GM18511 (cell line): Measurements from ENCODE around the gene SAMD3.
"Not testable (repeated sequence)": the region's sequence is repeated elsewhere in the genome, so short reads cannot be mapped to it uniquely, and the experiment has no call there.

Source experiments
- ATAC-seq: cut with Tn5 transposase; IDR thresholded peaks from one replicate; pipeline ENCODE4 v1.9.1; 2021; ENCODE audit warnings: mild to moderate bottlenecking, moderate library complexity; ENCODE audit not compliant: unreplicated experiment

The SAMD3 gene

DNA sequence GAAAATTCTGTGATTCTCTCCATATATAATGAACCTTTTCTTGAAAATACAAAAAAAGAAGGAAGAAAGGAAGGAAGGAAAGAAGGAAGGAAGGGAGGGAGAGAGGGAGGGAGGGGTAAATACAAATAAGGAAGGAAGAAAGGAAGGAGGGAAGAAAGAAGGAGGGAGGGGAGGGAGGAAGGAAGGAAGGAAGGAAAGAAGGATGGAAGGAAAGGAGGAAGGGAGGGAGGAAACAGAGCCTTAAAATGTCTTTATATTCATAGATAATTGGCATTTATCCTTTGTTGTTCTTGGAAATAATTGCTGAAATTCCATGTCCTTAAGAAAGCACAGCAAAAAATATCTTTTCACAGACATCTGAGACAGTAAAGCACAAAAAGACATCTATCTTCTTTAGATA is 40.3 kb downstream of the SAMD3 start:
- no peak for ATAC-seq

DNA sequence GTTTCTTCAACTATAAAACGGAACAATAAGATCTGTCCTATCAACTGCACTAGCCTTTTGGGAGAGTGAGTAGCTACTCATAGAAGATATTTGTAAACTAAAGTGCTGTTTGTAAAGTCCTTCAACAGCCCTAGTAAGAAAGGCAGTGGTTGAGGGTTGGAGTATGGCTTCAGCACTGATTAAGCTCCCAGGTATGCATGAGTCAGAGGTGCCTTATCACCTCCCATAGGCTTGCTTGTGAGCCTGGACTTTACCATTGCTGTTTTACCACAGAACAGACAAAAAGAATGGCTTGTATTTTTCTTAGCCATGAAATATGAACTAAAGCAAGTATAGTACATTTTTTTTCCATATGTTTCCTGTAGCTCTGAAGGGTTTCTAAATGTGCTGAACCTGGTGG is 44.1 kb downstream of the SAMD3 start:
- no peak for ATAC-seq

DNA sequence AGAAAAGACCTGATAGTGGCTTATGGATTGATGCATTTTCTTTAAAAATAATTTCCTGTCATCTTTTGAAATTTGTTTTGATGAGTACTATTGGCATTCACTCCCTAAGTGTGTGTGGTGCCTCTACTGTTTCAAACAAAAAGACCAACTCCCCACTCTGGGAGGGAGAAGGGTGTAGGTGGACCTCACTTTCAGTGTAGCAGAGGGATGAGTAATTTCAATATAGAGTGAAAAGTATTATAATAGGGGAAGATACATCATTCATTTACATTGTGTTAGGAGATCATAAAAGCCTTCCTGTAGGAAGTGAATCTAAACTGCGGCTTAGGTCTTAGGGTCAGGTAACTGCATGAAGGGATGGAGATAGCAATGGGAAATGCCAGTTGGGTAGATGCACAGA is 46.4 kb downstream of the SAMD3 start:
- ATAC-seq, result no peak

DNA sequence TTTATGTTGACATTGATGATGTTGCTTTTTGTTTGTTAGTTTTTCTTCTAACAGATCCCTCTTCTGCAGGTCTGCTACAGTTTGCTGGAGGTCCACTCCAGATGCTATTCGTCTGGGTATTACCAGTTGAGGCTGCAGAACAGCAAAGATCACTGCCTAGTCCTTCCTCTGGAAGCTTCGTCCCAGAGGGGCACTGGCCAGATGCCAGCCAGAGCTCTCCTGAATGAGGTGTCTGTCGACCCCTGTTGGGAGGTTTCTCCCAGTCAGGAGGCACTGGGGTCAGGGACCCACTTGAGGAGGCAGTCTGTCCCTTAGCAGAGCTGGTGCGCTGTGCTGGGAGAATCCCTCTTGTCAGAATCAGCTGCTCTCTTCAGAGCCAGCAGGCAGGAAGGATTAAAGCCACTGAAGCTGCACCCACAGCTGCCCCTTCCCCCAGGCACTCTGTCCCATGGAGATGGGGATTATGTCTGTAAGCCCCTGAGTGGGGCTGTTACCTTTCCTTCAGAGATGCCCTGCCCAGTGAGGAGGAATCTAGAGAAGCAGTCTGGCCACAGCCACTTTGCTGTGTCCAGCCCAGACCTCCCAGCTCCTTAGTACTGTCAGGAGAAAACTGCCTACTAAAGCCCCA is 49.3 kb downstream of the SAMD3 start:
- ATAC-seq, result not testable (repeated sequence)

DNA sequence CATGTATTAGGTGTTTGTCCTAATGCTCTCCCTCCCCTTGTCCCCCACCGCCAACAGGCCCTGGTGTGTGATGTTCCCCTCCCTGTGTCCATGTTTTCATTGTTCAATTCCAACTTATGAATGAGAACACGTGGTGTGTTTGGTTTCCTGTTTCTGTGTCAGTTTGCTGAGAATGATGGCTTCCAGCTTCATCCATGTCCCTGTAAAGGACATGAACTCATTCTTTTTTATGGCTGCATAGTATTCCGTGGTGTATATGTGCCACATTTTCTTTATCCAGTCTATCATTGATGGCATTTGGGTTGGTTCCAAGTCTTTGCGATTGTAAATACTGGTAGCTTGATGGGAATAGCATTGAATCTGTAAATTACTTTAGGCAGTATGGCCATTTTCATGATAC is 52.6 kb downstream of the SAMD3 start:
- not testable (repeated sequence) for ATAC-seq

DNA sequence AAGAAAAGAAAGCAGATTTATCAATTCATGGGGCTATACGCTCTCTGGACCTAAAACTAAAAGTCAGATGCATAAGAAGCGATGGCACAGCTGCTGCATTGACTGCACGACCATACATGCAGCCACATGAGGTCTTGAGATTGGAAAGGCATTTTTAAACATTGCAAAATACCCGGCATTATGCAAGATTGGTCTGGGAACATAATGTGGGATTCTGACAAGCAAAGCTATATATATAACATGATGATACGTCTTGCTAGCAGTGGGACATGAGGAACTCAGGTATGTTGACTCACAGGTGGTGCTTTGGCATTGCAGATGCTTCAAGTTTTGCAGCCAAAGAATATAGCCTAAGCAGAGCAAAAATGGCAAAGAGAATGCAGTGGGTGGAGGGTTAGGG is 55.1 kb downstream of the SAMD3 start:
- no peak for ATAC-seq

DNA sequence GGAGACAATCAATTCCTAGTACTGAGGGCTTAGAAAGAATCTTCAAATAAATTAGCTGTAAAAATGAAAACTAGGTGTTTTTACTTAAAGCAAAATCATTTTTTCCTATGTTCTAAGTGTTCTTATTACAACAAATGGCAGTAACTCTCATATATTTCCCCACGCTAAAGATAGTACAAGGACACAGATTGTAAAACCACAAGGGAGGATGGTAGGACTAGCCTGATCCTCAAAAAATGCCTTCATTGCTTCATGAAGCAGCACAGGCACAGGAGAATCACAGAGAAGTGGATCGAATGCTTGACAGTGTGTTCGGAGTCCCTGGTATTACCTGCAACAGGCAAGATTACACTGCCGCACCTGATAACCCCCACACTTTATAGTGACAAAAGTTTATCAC is 58.5 kb downstream of the SAMD3 start:
- ATAC-seq, result no peak

DNA sequence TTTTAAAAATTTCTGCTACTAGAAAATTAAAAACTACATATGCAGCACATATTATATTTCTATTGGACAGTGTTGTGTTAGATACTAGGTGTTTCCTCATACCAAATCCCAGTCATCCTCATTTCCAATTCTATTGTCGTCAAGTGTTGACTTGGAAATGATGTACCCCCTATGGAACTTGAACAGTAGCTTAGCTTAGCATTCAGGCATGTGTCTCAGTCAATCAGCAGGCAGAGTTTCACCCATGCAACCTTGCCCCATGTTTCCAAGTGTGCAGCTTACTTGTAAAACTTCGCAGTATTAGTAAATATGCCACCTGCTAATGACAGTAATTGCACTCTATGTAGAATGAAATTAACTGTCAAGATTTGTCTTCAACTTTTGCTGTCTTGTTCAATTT is 59.5 kb downstream of the SAMD3 start:
- no peak for ATAC-seq

DNA sequence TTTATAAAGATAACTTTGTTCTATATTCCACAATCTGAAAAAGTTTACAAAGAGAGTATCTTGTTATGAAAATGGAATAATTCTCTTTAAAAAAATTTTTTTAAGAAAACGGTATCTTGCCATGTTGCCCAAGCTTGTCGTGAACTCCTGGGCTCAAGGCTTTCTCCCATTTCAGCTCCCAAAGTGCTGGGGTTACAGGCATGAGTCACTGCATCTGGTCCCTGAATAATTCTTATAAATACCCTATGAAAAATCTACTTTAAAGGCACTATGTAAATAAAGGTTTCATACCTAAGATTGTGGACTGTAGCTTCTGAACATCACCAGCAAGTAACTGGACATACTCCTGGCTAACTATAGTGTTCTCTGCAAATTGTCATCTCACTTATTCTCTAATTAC is 60.3 kb downstream of the SAMD3 start:
- no peak for ATAC-seq

DNA sequence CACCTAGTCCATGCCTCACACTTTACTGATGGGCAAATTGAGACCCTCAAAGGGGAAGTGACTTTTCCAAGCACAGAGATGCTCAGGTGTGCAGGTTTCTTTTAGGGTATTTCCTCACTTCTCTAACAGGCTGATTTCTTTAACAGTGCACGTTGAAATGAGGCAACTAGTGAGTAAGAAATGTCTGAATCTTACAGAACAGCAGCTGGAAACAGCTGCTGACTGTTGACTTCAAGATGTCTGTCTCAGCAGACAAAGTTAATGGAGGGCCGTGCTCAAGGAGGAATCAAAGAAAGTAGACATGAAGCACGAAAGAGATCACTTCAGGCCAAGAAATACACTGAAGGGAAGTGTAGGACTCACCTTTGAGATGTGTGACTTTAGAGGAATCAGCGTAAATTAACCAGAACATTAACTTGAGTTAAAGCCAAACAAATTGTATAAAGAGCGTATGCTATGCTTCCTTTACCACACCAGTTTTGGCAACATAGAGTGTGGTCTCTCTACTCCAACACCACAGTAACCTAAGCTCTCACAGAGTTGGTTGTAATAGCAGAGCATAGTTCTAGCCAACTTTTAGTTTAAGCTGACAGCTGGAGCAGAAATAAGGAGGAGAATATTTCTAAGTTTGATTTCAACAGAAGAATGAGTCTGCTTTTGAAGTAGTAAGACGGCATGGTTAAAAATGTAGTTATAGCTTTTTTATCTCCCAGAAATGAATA is 60.9 kb downstream of the SAMD3 start:
- ATAC-seq, result no peak

DNA sequence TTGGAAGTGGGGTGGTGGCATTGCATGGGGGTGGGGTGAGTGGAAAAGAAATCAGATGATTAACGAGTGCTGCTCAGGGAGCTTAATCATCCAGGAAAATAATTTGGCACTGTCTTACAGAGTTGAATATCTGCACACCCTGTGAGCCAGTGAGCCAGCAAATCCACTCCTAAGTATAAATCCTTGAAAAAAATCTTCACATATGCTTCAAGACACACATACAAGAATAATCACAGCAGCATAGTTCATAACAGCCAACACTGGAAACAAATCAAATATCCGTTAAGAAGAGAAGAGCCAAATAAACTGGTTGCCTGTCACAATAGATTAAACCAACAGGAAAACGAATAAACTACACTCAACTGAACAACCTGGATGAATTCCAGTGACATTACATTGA is 62.8 kb downstream of the SAMD3 start:
- no peak for ATAC-seq

DNA sequence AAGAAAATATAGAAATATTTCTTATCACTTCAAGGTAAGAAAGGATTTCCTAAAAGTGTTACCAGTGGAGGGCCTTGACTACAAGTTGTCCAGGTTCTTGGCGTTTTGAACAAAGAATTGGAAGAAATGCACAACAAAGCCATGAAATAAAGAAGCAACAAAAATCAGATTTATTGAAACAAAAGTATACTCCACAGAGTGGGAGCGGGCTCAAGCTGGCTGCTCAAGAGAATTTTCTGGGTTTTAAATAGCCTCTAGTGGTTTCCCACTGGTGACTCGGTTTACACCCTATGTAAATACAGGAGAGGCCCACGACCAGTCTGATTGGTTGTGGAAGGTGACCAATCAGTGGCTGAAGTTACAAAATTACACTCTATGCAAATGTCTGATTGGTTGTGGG is 64.2 kb downstream of the SAMD3 start:
- ATAC-seq, result no peak

DNA sequence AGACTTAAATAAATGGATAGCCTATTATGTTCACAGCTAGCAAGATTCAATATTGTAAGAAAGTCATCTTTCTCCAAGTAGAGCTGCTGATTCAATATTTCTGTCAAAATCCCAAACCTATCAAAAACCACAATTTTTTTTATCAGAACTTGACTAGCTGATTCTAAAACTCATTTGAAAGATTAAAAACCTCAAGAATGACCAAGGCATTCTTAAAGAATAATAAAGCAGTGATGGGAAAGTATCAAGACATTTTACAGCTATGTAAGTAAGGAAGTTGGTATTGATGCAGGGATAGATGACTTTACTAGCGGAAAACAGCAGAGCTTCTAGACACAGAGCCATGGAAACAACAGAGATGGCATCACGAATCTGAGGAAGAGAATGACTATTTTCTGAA is 64.7 kb downstream of the SAMD3 start:
- ATAC-seq, result no peak

DNA sequence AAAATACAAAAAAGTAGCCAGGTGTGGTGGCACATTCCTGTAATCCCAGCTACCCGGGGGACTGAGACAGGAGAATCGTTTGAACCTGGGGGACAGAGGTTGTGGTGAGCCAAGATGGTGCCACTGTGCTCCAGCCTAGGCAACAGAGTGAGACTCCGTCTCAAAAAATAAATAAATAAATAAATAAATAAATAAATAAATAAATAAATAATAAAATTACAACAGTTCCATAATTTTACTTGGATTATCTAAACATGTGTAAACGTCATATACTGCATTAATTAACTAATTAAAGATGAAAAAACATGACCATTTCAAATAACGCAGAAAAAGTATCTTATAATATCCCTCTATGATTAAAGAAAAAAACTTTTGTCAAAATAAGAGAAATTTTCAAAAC is 65.8 kb downstream of the SAMD3 start:
- ATAC-seq, result no peak

DNA sequence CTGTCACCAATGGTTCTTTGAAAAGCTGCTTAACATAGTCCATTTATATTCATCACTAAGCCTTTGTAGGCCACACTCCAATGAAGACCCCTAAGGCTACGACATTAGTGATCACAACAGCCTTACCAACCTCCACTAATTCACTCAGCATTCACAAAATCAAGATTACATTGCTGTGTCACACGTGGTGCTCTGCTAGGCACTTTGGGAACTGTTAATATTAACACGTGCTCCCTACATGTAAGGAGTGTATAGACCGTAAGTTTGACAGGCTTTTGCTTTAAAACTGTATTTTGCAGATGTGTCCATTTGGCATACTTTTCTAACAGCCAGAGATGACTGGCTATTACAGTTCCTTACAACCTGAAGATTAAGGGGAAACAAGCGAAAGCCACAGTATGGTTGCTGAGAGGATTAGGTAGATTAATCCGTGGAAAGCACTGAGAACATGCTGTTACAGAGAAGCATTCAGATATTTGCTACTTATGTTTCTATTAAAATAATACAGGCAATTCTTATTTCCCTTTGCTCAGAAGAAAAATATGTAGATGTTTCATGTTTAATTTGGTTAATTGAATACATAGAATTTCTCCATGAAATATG is 69.7 kb downstream of the SAMD3 start:
- no peak for ATAC-seq

DNA sequence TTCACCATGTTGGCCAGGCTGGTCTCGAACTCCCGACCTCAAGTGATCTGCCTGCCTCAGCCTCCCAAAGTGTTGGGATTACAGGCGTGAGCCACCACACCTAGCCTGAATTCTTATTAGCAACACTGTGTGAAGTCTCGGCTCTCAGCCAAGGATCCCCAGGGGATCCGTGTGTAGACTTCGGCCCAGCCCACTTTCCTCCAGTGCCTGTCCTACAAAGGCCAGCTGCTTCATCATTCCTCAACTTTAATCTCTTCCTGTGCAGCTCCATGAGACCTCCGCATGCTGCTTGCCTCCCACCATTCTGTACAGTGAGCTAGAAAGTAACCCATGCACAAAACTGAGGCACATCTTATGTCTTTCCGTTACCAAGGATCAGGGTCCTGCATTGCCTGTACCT is 71.8 kb downstream of the SAMD3 start:
- ATAC-seq, result no peak

DNA sequence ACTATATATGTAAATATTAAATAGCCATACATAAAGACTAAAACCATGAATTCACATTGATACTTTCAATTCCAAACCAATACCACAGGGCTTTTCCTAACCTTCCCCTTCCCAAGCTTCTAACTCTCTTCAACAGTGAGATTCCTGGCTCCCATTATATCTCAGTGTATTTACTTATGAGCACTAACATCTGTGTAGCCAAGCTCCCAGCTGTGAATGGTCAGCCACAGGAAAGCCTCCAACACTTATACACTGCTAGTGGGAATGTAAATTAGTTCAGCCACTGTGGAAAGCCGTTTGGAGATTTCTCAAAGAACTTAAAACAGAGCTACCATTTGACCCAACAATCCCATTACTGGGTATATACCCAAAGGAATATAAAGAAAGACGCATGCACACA is 73.7 kb downstream of the SAMD3 start:
- ATAC-seq, result not testable (repeated sequence)

DNA sequence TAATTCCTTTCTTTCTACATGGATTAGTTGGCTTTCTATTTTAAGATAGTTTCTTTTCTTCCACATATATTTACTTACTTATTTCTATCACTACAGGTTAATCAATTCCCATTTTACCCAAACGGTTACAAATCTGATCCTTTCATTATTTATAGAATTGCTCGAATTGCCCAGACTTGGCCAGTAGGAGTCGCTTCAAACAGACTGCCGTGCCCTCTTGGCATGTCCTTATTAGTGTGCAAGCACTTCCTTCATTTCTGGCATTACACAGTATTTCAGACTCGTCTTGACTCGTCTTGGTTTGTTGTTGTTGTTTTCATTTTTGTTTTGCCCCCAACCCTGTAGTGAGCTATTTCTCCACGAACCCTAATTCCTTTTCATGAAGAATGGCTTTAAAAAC is 74.6 kb downstream of the SAMD3 start:
- ATAC-seq, result no peak

DNA sequence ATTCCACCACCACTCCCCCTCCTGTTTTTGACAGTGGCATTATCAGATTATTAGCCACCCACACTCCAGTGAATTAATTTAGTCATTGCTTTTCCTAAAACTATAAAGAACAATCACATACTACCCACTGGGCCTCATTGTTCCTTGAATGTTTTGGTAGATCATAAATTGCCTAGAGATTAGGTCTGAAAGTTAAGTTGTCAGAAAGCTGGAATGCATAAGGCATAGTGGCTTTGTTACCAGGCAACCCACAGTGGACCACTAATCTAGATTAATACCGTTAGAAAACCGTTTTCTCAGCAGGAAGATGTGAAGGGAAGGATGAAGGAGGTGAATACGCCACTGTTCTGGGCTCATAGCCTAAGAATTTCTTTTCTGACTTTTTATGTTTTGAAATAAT is 75.6 kb downstream of the SAMD3 start:
- no peak for ATAC-seq

DNA sequence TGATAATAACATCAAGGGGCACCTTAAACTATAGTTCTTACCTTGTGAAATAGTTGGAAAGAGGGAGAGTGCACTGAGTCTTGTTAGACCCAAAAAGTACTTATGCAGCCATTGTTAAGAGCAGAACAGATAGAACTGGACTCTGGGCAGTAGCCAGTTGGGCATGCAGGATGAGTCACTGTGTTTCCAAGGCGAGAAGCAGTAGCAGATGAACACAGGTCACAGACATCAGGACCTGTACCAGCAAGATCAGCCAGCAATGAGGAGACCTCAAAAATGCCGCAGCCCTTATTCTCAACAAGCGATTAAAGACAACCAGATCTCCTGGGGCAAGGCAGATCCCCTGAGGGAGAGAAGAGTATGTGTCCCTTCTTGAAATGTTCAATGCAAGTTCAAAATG is 79.0 kb downstream of the SAMD3 start:
- no peak for ATAC-seq

DNA sequence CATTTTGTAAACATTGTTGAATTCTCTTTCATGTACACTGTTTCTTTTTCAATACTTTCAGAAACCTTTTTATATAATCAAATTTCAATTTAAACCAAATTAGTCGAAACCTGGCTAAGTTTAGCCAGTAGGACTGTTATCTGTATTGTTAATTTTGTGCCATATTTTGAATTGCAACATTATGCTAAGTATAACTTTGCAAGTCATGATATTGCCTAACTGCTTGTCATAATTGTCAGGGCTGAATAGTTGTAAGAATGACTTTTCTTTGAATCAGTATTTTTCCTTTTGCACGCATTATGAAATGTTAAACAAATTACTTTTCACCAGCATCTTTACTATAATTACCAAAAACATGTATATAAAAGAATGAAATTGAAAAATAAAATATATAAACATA is 82.7 kb downstream of the SAMD3 start:
- no peak for ATAC-seq

DNA sequence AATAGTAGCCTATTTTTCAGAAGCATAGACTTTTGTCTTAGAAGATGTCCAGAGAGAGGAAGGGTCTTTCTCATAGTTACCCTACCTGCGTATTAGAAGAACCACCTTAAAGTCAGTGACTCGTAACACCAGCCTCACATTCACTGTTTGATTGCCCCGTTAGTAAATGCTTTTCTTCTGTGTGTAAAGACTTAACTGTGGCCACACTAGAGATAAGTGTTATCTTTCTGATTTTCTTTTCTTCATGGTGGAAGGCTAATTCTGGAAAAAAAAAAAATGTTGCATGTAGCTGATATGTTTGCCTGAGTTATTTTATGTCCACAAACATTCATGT is 83.9 kb downstream of the SAMD3 start:
- ATAC-seq, result peak; percentile 53
